GM06990 (cell line): Measurements from ENCODE around the gene TBRG1.

Source experiments
- DNase-seq: peaks from one replicate; pipeline ENCODE4 v3.0.0-alpha.2; 2011; ENCODE audit not compliant: insufficient read length; ENCODE audit errors: extremely low read depth
- H3K27me3 ChIP-seq: replicated peaks from 2 replicates; pipeline ENCODE4 v1.6.0; 2011; ENCODE audit warnings: low read length; ENCODE audit not compliant: control insufficient read depth, insufficient read depth
- H3K36me3 ChIP-seq: 2 replicates; pipeline ENCODE4 v1.5.1; 2011; ENCODE audit warnings: low read length; ENCODE audit not compliant: control insufficient read depth, insufficient read depth
- H3K4me3 ChIP-seq: replicated peaks from 2 replicates; pipeline ENCODE4 v1.5.1; 2011; ENCODE audit warnings: low read depth, mild to moderate bottlenecking, control low read depth, low read length
- CTCF ChIP-seq: IDR thresholded peaks from 2 replicates; pipeline ENCODE4 v1.5.1; 2011; ENCODE audit warnings: low read length, control low read depth, mild to moderate bottlenecking, inconsistent platforms; ENCODE audit not compliant: insufficient read depth, poor library complexity, severe bottlenecking

The TBRG1 gene

GRCh38 chr11:124661553-124661952 lies 38.9 kb downstream of the TBRG1 start:
- Histone ChIP-seq H3K27me3 (no peaks in the 10 kb centered on the region), H3K4me3 (no peak overlapping the region), H3K36me3 (no peaks in the 10 kb centered on the region)
- TF ChIP-seq CTCF, result no peak
- DNase-seq, result no peak

- H3K4me3 ChIP-seq, result no peak overlapping the region
- TF ChIP-seq CTCF, result no peak
- H3K27me3 ChIP-seq, result no peaks in the 10 kb centered on the region
- no peak for DNase-seq
- H3K36me3 ChIP-seq, result no peaks in the 10 kb centered on the region
Measured at GRCh38 chr11:124662106-124662505, 39.4 kb downstream of the TBRG1 start.

GRCh38 chr11:124663861-124664260 lies 41.2 kb downstream of the TBRG1 start:
- Histone ChIP-seq H3K36me3 (no peaks in the 10 kb centered on the region), H3K27me3 (no peaks in the 10 kb centered on the region), H3K4me3 (no peak overlapping the region)
- no peak for DNase-seq
- no peak for TF ChIP-seq CTCF

DNA sequence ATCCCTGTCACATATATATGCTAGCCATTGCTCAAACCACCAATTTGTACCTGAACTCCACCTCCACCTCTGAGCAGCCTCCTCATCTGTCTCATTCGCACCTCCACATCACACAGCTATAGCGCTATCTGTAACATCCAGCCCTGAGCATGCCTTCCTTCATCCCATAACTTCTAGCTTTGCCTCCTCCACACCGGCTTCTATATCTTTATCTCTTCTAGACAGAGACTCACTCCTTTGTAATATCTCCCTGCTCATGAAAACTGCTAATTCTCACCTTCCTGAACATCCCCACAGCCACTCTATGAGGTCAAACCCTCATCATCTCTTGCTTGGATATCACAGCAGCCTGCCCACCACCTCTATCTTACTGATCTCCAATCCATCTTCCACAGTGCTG lies 44.9 kb downstream of the TBRG1 start:
- H3K27me3 ChIP-seq, result no peaks in the 10 kb centered on the region
- H3K4me3 ChIP-seq, result no peak overlapping the region
- H3K36me3 ChIP-seq, result no peaks in the 10 kb centered on the region
- DNase-seq, result no peak
- no peak for TF ChIP-seq CTCF

- no peaks in the 10 kb centered on the region for H3K27me3 ChIP-seq
- no peak overlapping the region for H3K4me3 ChIP-seq
- no peaks in the 10 kb centered on the region for H3K36me3 ChIP-seq
- DNase-seq, result peak; percentile 31
- TF ChIP-seq CTCF, result peak; percentile 71
Measured at GRCh38 chr11:124669193-124669592, 46.5 kb downstream of the TBRG1 start.

DNA sequence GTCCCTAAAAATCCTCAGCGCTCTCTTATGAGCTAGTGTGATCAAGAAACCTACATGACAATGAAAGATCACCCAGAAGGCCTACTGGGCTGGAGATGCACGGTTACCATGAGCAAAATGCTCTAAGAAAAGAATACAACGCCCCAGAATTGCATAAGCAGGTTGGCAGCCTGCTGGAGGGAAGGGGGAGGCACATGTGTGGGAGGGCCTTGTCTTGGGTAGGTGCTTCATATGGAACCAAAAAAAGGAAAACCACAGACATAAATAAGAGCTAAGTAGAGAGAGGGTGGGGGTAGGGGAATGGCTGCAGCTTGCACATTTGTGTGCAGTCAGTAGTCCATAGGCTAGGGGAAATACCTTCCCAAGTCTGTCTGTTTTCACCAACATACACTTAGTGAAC lies 48.1 kb downstream of the TBRG1 start:
- TF ChIP-seq CTCF, result no peak

More for the DNA sequence above, 48.1 kb downstream of the TBRG1 start:
- Histone ChIP-seq H3K27me3 (no peaks in the 10 kb centered on the region), H3K36me3 (no peaks in the 10 kb centered on the region), H3K4me3 (no peak overlapping the region)
- DNase-seq, result no peak
